GM19035 (cell line): ENCODE data around the gene GSTP1.
"Not testable (repeated sequence)": the region's sequence is repeated elsewhere in the genome, so short reads cannot be mapped to it uniquely, and the experiment has no call there.

Experiments
- ATAC-seq: cut with Tn5 transposase; IDR thresholded peaks from one replicate; pipeline ENCODE4 v1.9.1; 2021; ENCODE audit not compliant: unreplicated experiment

The GSTP1 gene

GRCh38 chr11:67562963-67563704 is 20.5 kb upstream of the GSTP1 start:
- no peak for ATAC-seq

GRCh38 chr11:67563705-67564114 is 19.9 kb upstream of the GSTP1 start:
- not testable (repeated sequence) for ATAC-seq

GRCh38 chr11:67564230-67564629 is 19.4 kb upstream of the GSTP1 start:
- ATAC-seq = no peak

- no peak for ATAC-seq
Measured at GRCh38 chr11:67571443-67571842, 12.2 kb upstream of the GSTP1 start.

GRCh38 chr11:67572305-67572704 is 11.3 kb upstream of the GSTP1 start:
- ATAC-seq = no peak

- ATAC-seq = no peak
Measured at GRCh38 chr11:67572747-67573419, 10.7 kb upstream of the GSTP1 start.

- no peak for ATAC-seq
Measured at GRCh38 chr11:67574938-67575337, 8.7 kb upstream of the GSTP1 start.

GRCh38 chr11:67576735-67577475 is 6.7 kb upstream of the GSTP1 start:
- ATAC-seq = no peak

GRCh38 chr11:67577951-67578350 is 5.7 kb upstream of the GSTP1 start:
- no peak for ATAC-seq

- ATAC-seq = no peak
Measured at GRCh38 chr11:67581469-67581868, 2.1 kb upstream of the GSTP1 start.

- no peak for ATAC-seq
Measured at GRCh38 chr11:67582011-67582410, 1.6 kb upstream of the GSTP1 start.

GRCh38 chr11:67584205-67584880 is 731 bp downstream of the GSTP1 start:
- ATAC-seq = no peak

- no peak for ATAC-seq
Measured at GRCh38 chr11:67584881-67585873, 1.6 kb downstream of the GSTP1 start.

- ATAC-seq = no peak
Measured at GRCh38 chr11:67585911-67586310, 2.3 kb downstream of the GSTP1 start.

GRCh38 chr11:67586568-67587250 is 3.1 kb downstream of the GSTP1 start:
- ATAC-seq = no peak

- ATAC-seq = peak; percentile 43
Measured at GRCh38 chr11:67588136-67588503, 4.5 kb downstream of the GSTP1 start.

GRCh38 chr11:67588899-67589415 is 5.3 kb downstream of the GSTP1 start:
- ATAC-seq = not testable (repeated sequence)

- ATAC-seq = no peak
Measured at GRCh38 chr11:67592880-67593564, 9.4 kb downstream of the GSTP1 start.

GRCh38 chr11:67593565-67593905 is 9.9 kb downstream of the GSTP1 start:
- ATAC-seq = no peak
